Neural cell (in vitro differentiated cells): ENCODE results near the gene PHYHD1. TPM values are rescaled to one million over a fixed set of nuclear protein-coding genes. Genes with fewer than 3 reads are reported as not detected.

ENCODE experiments used
- H2AFZ ChIP-seq: fragments of 200-600, 300-800 bp; sonication (generic), shearing (Covaris generic); 2 replicates; pipeline ENCODE4 v1.6.0; 2014; ENCODE audit warnings: low read depth, mild to moderate bottlenecking, antibody characterized with exemption, low read length, moderate library complexity
- H3F3A ChIP-seq: fragments of 200-600 bp; shearing (Covaris generic); 2 replicates; pipeline ENCODE4 v1.6.1; 2016; ENCODE audit warnings: mild to moderate bottlenecking, moderate library complexity, mixed read lengths, antibody characterized with exemption, low read length; ENCODE audit not compliant: insufficient read depth, poor library complexity, severe bottlenecking
- H3K27ac ChIP-seq: fragments of 200-600, 300-800 bp; sonication (generic), shearing (Covaris generic); 2 replicates; pipeline ENCODE4 v1.5.1; 2014; ENCODE audit warnings: mild to moderate bottlenecking, low read length, moderate library complexity
- H3K27me3 ChIP-seq: fragments of 300-800, 200-600 bp; sonication (generic), shearing (Covaris generic); 2 replicates; pipeline ENCODE4 v1.6.0; 2014; ENCODE audit warnings: mild to moderate bottlenecking, low read depth, low read length, moderate library complexity; ENCODE audit not compliant: insufficient read depth
- H3K36me3 ChIP-seq: fragments of 300-800, 200-600 bp; sonication (generic), shearing (Covaris generic); 2 replicates; pipeline ENCODE4 v1.5.1; 2014; ENCODE audit warnings: mild to moderate bottlenecking, antibody characterized with exemption, low read length, moderate library complexity; ENCODE audit not compliant: insufficient read depth
- H3K4me2 ChIP-seq: fragments of 300-800, 200-600 bp; sonication (generic), shearing (Covaris generic); 2 replicates; pipeline ENCODE4 v1.6.0; 2014; ENCODE audit warnings: mild to moderate bottlenecking, low read length
- H3K4me3 ChIP-seq: fragments of 300-800, 200-600 bp; sonication (generic), shearing (Covaris generic); 2 replicates; pipeline ENCODE4 v1.5.1; 2014; ENCODE audit warnings: mild to moderate bottlenecking, low read length, moderate library complexity
- H3K79me2 ChIP-seq: fragments of 200-600 bp; shearing (Covaris generic); replicated peaks from 2 replicates; pipeline ENCODE4 v1.6.0; 2014; ENCODE audit warnings: mild to moderate bottlenecking, low read length, moderate library complexity; ENCODE audit not compliant: insufficient read depth
- H3K9ac ChIP-seq: fragments of 300-800, 200-600 bp; sonication (generic), shearing (Covaris generic); 2 replicates; pipeline ENCODE4 v1.6.1; 2016; ENCODE audit warnings: mild to moderate bottlenecking, low read length, mixed read lengths
- H3K9me2 ChIP-seq: fragments of 200-600 bp; shearing (Covaris generic); 2 replicates; pipeline ENCODE4 v1.6.1; 2016; ENCODE audit warnings: mild to moderate bottlenecking, low read length, mixed read lengths; ENCODE audit not compliant: insufficient read depth
- H3K9me3 ChIP-seq: fragments of 200-600, 300-800 bp; sonication (generic), shearing (Covaris generic); 2 replicates; pipeline ENCODE4 v1.6.1; 2016; ENCODE audit warnings: mild to moderate bottlenecking, mixed run types, low read length, moderate library complexity, mixed read lengths
- H4K20me1 ChIP-seq: fragments of 200-600 bp; shearing (Covaris generic); 2 replicates; pipeline ENCODE4 v1.6.1; 2016; ENCODE audit warnings: mild to moderate bottlenecking, mixed run types; ENCODE audit not compliant: insufficient read depth
- CTCF ChIP-seq: fragments of 450-650 bp; IDR thresholded peaks from 2 replicates; pipeline ENCODE4 v1.5.1; 2014; ENCODE audit warnings: antibody characterized with exemption, mild to moderate bottlenecking, moderate library complexity; ENCODE audit not compliant: poor library complexity, severe bottlenecking
- EP300 ChIP-seq: fragments of 450-650 bp; conservative IDR thresholded peaks from 2 replicates; pipeline ENCODE4 v1.6.1; 2014; ENCODE audit warnings: antibody characterized with exemption, mild to moderate bottlenecking, moderate library complexity; ENCODE audit not compliant: poor library complexity, severe bottlenecking
- EZH2 ChIP-seq: fragments of 200-600, 300-800 bp; shearing (Covaris generic), sonication (generic); IDR thresholded peaks from 2 replicates; pipeline ENCODE4 v1.6.1; 2014; ENCODE audit warnings: antibody characterized with exemption, low read length, borderline replicate concordance, mild to moderate bottlenecking; ENCODE audit not compliant: insufficient read depth, poor library complexity, severe bottlenecking
- MXI1 ChIP-seq: fragments of 450-650 bp; conservative IDR thresholded peaks from 2 replicates; pipeline ENCODE4 v1.6.1; 2014; ENCODE audit warnings: antibody characterized with exemption, mild to moderate bottlenecking; ENCODE audit not compliant: poor library complexity, severe bottlenecking
- POLR2AphosphoS5 ChIP-seq: IDR thresholded peaks from 2 replicates; pipeline ENCODE4 v1.6.1; 2012
- RAD21 ChIP-seq: fragments of 450-650 bp; conservative IDR thresholded peaks from 2 replicates; pipeline ENCODE4 v1.6.1; 2014; ENCODE audit warnings: antibody characterized with exemption, mild to moderate bottlenecking, moderate library complexity
- REST ChIP-seq: IDR thresholded peaks from 2 replicates; pipeline ENCODE4 v1.6.1; 2012; ENCODE audit warnings: borderline replicate concordance
- SMC3 ChIP-seq: fragments of 450-650 bp; conservative IDR thresholded peaks from 2 replicates; pipeline ENCODE4 v1.6.1; 2014; ENCODE audit warnings: antibody characterized with exemption, mild to moderate bottlenecking, moderate library complexity; ENCODE audit not compliant: poor library complexity
- TAF1 ChIP-seq: IDR thresholded peaks from 2 replicates; pipeline ENCODE4 v1.6.1; 2012; ENCODE audit warnings: low read depth
- polyA plus RNA-seq: library from polyadenylated mRNA; depleted of rRNA; stranded (reverse); fragments of >200 nt; gene quantifications from 2 replicates; pipeline ENCODE4 v1.2.3, GENCODE V29; 2014

Gene PHYHD1
- polyA plus RNA-seq, 1 donor from 2014 or later: not detected

DNA sequence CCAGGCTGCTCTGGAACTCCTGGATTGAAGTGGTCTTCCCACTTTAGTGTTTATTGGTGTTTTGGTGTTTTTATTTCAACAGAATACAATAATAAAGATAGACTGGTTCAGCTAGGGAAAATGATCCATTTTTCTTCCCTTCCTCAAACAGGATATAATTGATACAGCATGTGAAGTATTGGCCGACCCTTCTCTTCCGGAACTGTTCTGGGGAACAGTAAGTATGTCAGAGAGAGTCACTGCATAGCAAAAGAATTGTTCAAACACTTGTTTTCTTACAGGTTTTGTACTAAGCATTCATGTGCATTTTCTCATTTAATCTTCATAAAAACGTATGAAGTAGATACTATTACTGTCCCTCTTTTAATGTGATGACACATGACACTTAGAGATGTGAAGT is 58.3 kb downstream of the PHYHD1 start:
- Histone ChIP-seq H4K20me1 (no peaks in the 10 kb centered on the region), H3K27ac (no peak overlapping the region), H3K36me3 (no peaks in the 10 kb centered on the region), H3K79me2 (no peaks in the 10 kb centered on the region), H3K9me2 (no peaks in the 10 kb centered on the region), H3K27me3 (no peaks in the 10 kb centered on the region), H2AFZ (no peak overlapping the region), H3K4me2 (no peak overlapping the region), H3K9ac (no peak overlapping the region), H3K4me3 (no peak overlapping the region), H3F3A (no peaks in the 10 kb centered on the region), H3K9me3 (no peaks in the 10 kb centered on the region)
- TF ChIP-seq MXI1 (no peak), CTCF (no peak), EP300 (no peak), SMC3 (no peak), EZH2 (no peak)

- H3F3A ChIP-seq: no peaks in the 10 kb centered on the region
- no peaks in the 10 kb centered on the region for H4K20me1 ChIP-seq
- H3K9me3 ChIP-seq: no peaks in the 10 kb centered on the region
- no peak overlapping the region for H2AFZ ChIP-seq
- H3K9ac ChIP-seq: no peak overlapping the region
- H3K27me3 ChIP-seq: no peaks in the 10 kb centered on the region
- H3K4me2 ChIP-seq: no peak overlapping the region
- no peaks in the 10 kb centered on the region for H3K36me3 ChIP-seq
- no peaks in the 10 kb centered on the region for H3K79me2 ChIP-seq
- H3K27ac ChIP-seq: no peak overlapping the region
- TF ChIP-seq EP300 (no peak), REST (no peak), SMC3 (no peak)
- no peak overlapping the region for H3K4me3 ChIP-seq
- no peaks in the 10 kb centered on the region for H3K9me2 ChIP-seq
Observed at GRCh38 chr9:128983536-128983935, 62.8 kb downstream of the PHYHD1 start.

- Histone ChIP-seq H3K36me3 (no peaks in the 10 kb centered on the region), H3K9ac (no peak overlapping the region), H2AFZ (no peak overlapping the region), H3K79me2 (no peaks in the 10 kb centered on the region), H3K4me3 (no peak overlapping the region), H3K27me3 (no peaks in the 10 kb centered on the region), H3K9me3 (no peaks in the 10 kb centered on the region), H3K4me2 (no peak overlapping the region), H3K27ac (no peak overlapping the region), H3K9me2 (no peaks in the 10 kb centered on the region), H4K20me1 (no peaks in the 10 kb centered on the region), H3F3A (no peaks in the 10 kb centered on the region)
- TF ChIP-seq MXI1 (no peak), EZH2 (no peak), TAF1 (no peak), REST (no peak), EP300 (no peak), POLR2AphosphoS5 (no peak), RAD21 (no peak), SMC3 (no peak), CTCF (no peak)
Observed at GRCh38 chr9:128986671-128987070, 65.9 kb downstream of the PHYHD1 start.
